GM12878 (cell line): ENCODE results near the gene ERC1. TPM values are rescaled to one million over a fixed set of nuclear protein-coding genes. Genes with fewer than 3 reads are reported as not detected.

Experiments
- ATAC-seq: fragments of 200-7000 bp; cut with Tn5 transposase; 3 replicates; pipeline ENCODE4 v1.9.1; 2020; ENCODE audit warnings: mild to moderate bottlenecking, moderate library complexity
- BruUV-seq: library from RNA; stranded (reverse); fragments of 400-500 nt; replicated peaks from 2 replicates; lab custom pipeline; 2021; lab: Mats Ljungman, UMichigan
- CTCF ChIA-PET: fragments of 300-600 bp; sonication (Branson Sonifier 250); formaldehyde crosslinking; extraction: SDS; loops from one replicate; lab custom pipeline; 2021; ENCODE audit warnings: inconsistent platforms; lab: Yijun Ruan, JAX
- POLR2A ChIA-PET: fragments of 350-600 bp; formaldehyde crosslinking; extraction: SDS; loops from one replicate; lab custom pipeline; 2021; ENCODE audit warnings: inconsistent platforms; lab: Charles Lee
- RAD21 ChIA-PET: fragments of 300-600 bp; sonication (Branson Sonifier 250); formaldehyde crosslinking; loops from one replicate; lab custom pipeline; 2023; ENCODE audit warnings: antibody characterized with exemption; ENCODE audit not compliant: unreplicated experiment; lab: Charles Lee
- SMC1A ChIA-PET: fragments of 300-600 bp; sonication (Branson Sonifier 250); formaldehyde crosslinking; loops from one replicate; lab custom pipeline; 2023; ENCODE audit not compliant: unreplicated experiment, uncharacterized antibody; lab: Charles Lee
- DNase-seq: peaks from one replicate; pipeline ENCODE4 v3.0.0-alpha.2; 2011; ENCODE audit warnings: low read depth, low spot score
- FAIRE-seq: peaks from 3 replicates; lab custom pipeline; 2011; peaks lifted over from hg19 to GRCh38; lab: Jason Lieb, UNC
- H2AFZ ChIP-seq: 2 replicates; pipeline ENCODE4 v1.6.0; 2011; ENCODE audit warnings: low read depth, low read length, control low read depth; ENCODE audit not compliant: control insufficient read depth
- H3K27ac ChIP-seq: 2 replicates; pipeline ENCODE4 v1.5.1; 2011; ENCODE audit warnings: control low read depth; ENCODE audit not compliant: control insufficient read depth, insufficient read depth
- H3K27me3 ChIP-seq, 2 experiments: replicated peaks in 1 of 2; 2 replicates each; pipeline versions ENCODE4 v1.6.0 to v1.6.1; 2011; ENCODE audit warnings: low read length in 1 of 2; ENCODE audit not compliant: control insufficient read depth in 2 of 2, insufficient read depth in 2 of 2
- H3K36me3 ChIP-seq, 2 experiments: 2 replicates each; pipeline ENCODE4 v1.5.1; 2011; ENCODE audit warnings: low read length in 1 of 2; ENCODE audit not compliant: control insufficient read depth in 2 of 2, insufficient read depth in 2 of 2
- H3K4me1 ChIP-seq: 2 replicates; pipeline ENCODE4 v1.6.1; 2011; ENCODE audit warnings: mild to moderate bottlenecking, low read length, moderate library complexity, mixed read lengths; ENCODE audit not compliant: control insufficient read depth, insufficient read depth
- H3K4me2 ChIP-seq: 2 replicates; pipeline ENCODE4 v1.6.0; 2011; ENCODE audit warnings: control low read depth; ENCODE audit not compliant: control insufficient read depth, insufficient read depth
- H3K4me3 ChIP-seq: fragments of 200-600 bp; sonication (generic); 2 replicates; pipeline ENCODE4 v1.5.1; 2016
- H3K79me2 ChIP-seq: 2 replicates; pipeline ENCODE4 v1.6.0; 2011; ENCODE audit warnings: low read length; ENCODE audit not compliant: control insufficient read depth, insufficient read depth
- H3K9ac ChIP-seq: 2 replicates; pipeline ENCODE4 v1.8.0; 2011; ENCODE audit warnings: low read length, control low read depth, mixed read lengths; ENCODE audit not compliant: control insufficient read depth, insufficient read depth
- H3K9me3 ChIP-seq: replicated peaks from 3 replicates; pipeline ENCODE4 v1.5.1; 2011; ENCODE audit warnings: mild to moderate bottlenecking, low read length; ENCODE audit not compliant: control insufficient read depth, insufficient read depth
- H4K20me1 ChIP-seq: 2 replicates; pipeline ENCODE4 v1.6.0; 2011; ENCODE audit not compliant: control insufficient read depth, insufficient read depth
- ATF7 ChIP-seq: fragments of 450-650 bp; IDR thresholded peaks from 2 replicates; pipeline ENCODE4 v1.6.1; 2016; ENCODE audit warnings: low read depth, mild to moderate bottlenecking
- FOXK2 ChIP-seq: fragments of 450-650 bp; IDR thresholded peaks from 2 replicates; pipeline ENCODE4 v1.6.1; 2017; ENCODE audit warnings: mild to moderate bottlenecking, moderate library complexity
- IRF5 ChIP-seq: fragments of 450-650 bp; IDR thresholded peaks from 2 replicates; pipeline ENCODE4 v1.6.1; 2017; ENCODE audit warnings: borderline replicate concordance
- MXI1 ChIP-seq: fragments of 150-350 bp; IDR thresholded peaks from 2 replicates; pipeline ENCODE4 v1.6.1; 2011; ENCODE audit warnings: low read depth, mild to moderate bottlenecking, inconsistent platforms, low read length, improper control_type of control experiment
- NR2C2 ChIP-seq: IDR thresholded peaks from 2 replicates; pipeline ENCODE4 v1.6.1; 2011; ENCODE audit warnings: borderline replicate concordance, low read depth; ENCODE audit not compliant: control insufficient read depth, insufficient read length
- NR2F1 ChIP-seq: fragments of 450-650 bp; conservative IDR thresholded peaks from 2 replicates; pipeline ENCODE4 v1.6.1; 2017; ENCODE audit warnings: mild to moderate bottlenecking
- POLR2AphosphoS5 ChIP-seq: IDR thresholded peaks from 2 replicates; pipeline ENCODE4 v1.6.1; 2011; ENCODE audit warnings: mild to moderate bottlenecking, low read length, inconsistent platforms
- SRF ChIP-seq, 2 experiments: IDR thresholded peaks; 2 replicates each; pipeline ENCODE4 v1.6.1; 2011; ENCODE audit warnings: low read depth in 2 of 2, low read length in 2 of 2, mild to moderate bottlenecking in 1 of 2, moderate library complexity in 1 of 2
- SUZ12 ChIP-seq: fragments of 200-600 bp; sonication (generic); IDR thresholded peaks from one replicate; pipeline ENCODE4 v1.6.1; 2018; ENCODE audit warnings: antibody characterized with exemption, mild to moderate bottlenecking; ENCODE audit not compliant: unreplicated experiment
- TCF3 ChIP-seq: IDR thresholded peaks from 2 replicates; pipeline ENCODE4 v1.6.1; 2012; ENCODE audit warnings: low read depth, mild to moderate bottlenecking, low read length, borderline replicate concordance; ENCODE audit not compliant: insufficient read depth
- YY1 ChIP-seq: IDR thresholded peaks from 2 replicates; pipeline ENCODE4 v1.6.1; 2011; ENCODE audit warnings: low read depth, mild to moderate bottlenecking, low read length
- WGBS: methylation state at CpG from one replicate; pipeline ENCODE4 v1.1.6; 2016; ENCODE audit warnings: low lambda C conversion rate; ENCODE audit not compliant: insufficient replicate concordance, insufficient coverage; ENCODE audit errors: missing lambda C conversion rate; 5-methylcytosine and 5-hydroxymethylcytosine counted together
- in situ Hi-C: fragments of 300-500 bp; cut with MboI; formaldehyde crosslinking; loops from 9 replicates; pipeline ENCODE4 v1.14.3; 2018; ENCODE audit warnings: mixed read lengths
- intact Hi-C: fragments of 100-400 bp; cut with micrococcal nuclease; formaldehyde crosslinking; loops from one replicate; pipeline ENCODE4 v1.14.2; 2022; ENCODE audit not compliant: unreplicated experiment
- polyA plus RNA-seq, 11 experiments: library from polyadenylated mRNA; depleted of rRNA in 4 of 11; unstranded in 6 of 11; stranded (reverse) in 5 of 11; fragments of >200 nt; fragmentation: Nextera tagmentation in 4 of 11; fragmentation: Illumina TruSeq in 1 of 11; extraction: Ambion mirVana in 4 of 11; extraction: Trizol in 1 of 11; gene quantifications; 1 replicate in 1 of 11; 2 replicates in 10 of 11; pipeline versions ENCODE4 v1.2.1 to v1.2.3, GENCODE V29; 2011 to 2016; ENCODE audit warnings: inconsistent platforms in 2 of 11, missing spikeins in 2 of 11, low read depth in 1 of 11
- total RNA-seq, 4 experiments: library from RNA; depleted of rRNA in 3 of 4; stranded (reverse); fragments of >200 nt in 3 of 4; fragmentation: Illumina TruSeq in 1 of 4; extraction: Trizol in 1 of 4; gene quantifications; 2 replicates each; pipeline versions ENCODE4 v1.2.1 to v1.2.3, GENCODE V29; 2013 to 2021
- TF ChIP-seq, protein P1 (sequence below): fragments of 150-350 bp; IDR thresholded peaks from 2 replicates; pipeline ENCODE4 v1.6.1; 2014; ENCODE audit warnings: mild to moderate bottlenecking, low read depth, low read length
- TF ChIP-seq, protein P2 (sequence below): fragments of 450-650 bp; IDR thresholded peaks from 2 replicates; pipeline ENCODE4 v1.6.1; 2016; ENCODE audit warnings: mild to moderate bottlenecking
- TF ChIP-seq, protein P3 (sequence below): IDR thresholded peaks from 2 replicates; pipeline ENCODE4 v1.6.1; 2012; ENCODE audit warnings: low read length, inconsistent platforms
- TF ChIP-seq, protein P4 (sequence below): fragments of 450-650 bp; IDR thresholded peaks from 2 replicates; pipeline ENCODE4 v1.6.1; 2018; ENCODE audit warnings: borderline replicate concordance, mild to moderate bottlenecking; ENCODE audit not compliant: partially characterized antibody

ERC1 gene
- total and polyA plus RNA-seq, 10 of the 15 experiments (the other 5 are each of a cell fraction or from before 2014, with no cell fraction given): 0.75 to 8.0 (median 5.0) TPM

DNA sequence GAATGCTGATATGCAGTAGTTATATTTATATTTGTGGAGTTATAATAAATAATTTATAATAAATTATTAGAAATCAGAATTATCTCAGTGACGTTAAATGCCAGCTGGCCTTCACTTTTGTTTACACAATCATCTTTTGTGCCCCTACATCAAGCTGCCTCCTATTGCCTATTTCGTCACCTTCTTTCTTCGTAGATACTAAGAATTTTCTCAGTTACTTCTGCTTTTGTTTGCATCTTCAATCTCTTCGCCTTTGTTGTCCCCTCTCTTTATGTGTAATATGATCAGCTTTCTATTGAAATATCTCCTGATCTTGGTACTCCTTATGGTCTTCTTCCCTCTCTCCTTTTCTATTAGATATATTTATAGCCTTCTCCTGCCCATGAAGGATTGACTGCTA, 197.0 kb downstream of the ERC1 start:
- Histone ChIP-seq H3K9ac (no peak overlapping the region), H3K4me1 (peaks cover 9% of the 10 kb centered on the region), H3K27ac (no peak overlapping the region), H3K9me3 (no peaks in the 10 kb centered on the region), H4K20me1 (no peaks in the 10 kb centered on the region), H3K4me2 (no peak overlapping the region), H3K4me3 (no peak overlapping the region), H3K27me3 (no peaks in the 10 kb centered on the region), H3K36me3 (no peaks in the 10 kb centered on the region), H3K79me2 (no peaks in the 10 kb centered on the region), H2AFZ (no peak overlapping the region)
- intact Hi-C loops (no loop called here), in situ Hi-C loops (no loop called here)
- no peak for FAIRE-seq
- CTCF ChIA-PET: interaction anchor here (1.5 to 1.8 kb wide), 2 partner anchors 10 to 25 kb away, joined by 4 to 7 read pairs; no protein-coding TSS in a partner anchor
- POLR2A ChIA-PET: no interaction called here
- no peak for DNase-seq
- no TSS peak for BruUV-seq
- RAD21 ChIA-PET: interaction anchor here (0.6 to 1.0 kb wide), 2 partner anchors 69 to 508 kb away, joined by 3 to 4 read pairs; no protein-coding TSS in a partner anchor
- SMC1A ChIA-PET: interaction anchor here (0.9 to 2.8 kb wide), 5 partner anchors 10 to 89 kb away, joined by 3 to 13 read pairs (median 9); no protein-coding TSS in a partner anchor
- WGBS: 90% methylated on average over 4 of the region's 4 CpGs
- no peak for TF ChIP-seq MXI1
- TF ChIP-seq NR2F1: no peak
- TF ChIP-seq SRF (IDR thresholded peaks at IDR 0.05; ENCODE audit: low read depth in 2 of 2, low read length in 2 of 2): no peak
- no peak for TF ChIP-seq POLR2AphosphoS5
- TF ChIP-seq ATF7: no peak
- TF ChIP-seq NR2C2: no peak
- TF ChIP-seq, protein P1, sequence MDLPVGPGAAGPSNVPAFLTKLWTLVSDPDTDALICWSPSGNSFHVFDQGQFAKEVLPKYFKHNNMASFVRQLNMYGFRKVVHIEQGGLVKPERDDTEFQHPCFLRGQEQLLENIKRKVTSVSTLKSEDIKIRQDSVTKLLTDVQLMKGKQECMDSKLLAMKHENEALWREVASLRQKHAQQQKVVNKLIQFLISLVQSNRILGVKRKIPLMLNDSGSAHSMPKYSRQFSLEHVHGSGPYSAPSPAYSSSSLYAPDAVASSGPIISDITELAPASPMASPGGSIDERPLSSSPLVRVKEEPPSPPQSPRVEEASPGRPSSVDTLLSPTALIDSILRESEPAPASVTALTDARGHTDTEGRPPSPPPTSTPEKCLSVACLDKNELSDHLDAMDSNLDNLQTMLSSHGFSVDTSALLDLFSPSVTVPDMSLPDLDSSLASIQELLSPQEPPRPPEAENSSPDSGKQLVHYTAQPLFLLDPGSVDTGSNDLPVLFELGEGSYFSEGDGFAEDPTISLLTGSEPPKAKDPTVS: no peak
- no peak for TF ChIP-seq FOXK2
- no peak for TF ChIP-seq TCF3
- TF ChIP-seq, protein P2, sequence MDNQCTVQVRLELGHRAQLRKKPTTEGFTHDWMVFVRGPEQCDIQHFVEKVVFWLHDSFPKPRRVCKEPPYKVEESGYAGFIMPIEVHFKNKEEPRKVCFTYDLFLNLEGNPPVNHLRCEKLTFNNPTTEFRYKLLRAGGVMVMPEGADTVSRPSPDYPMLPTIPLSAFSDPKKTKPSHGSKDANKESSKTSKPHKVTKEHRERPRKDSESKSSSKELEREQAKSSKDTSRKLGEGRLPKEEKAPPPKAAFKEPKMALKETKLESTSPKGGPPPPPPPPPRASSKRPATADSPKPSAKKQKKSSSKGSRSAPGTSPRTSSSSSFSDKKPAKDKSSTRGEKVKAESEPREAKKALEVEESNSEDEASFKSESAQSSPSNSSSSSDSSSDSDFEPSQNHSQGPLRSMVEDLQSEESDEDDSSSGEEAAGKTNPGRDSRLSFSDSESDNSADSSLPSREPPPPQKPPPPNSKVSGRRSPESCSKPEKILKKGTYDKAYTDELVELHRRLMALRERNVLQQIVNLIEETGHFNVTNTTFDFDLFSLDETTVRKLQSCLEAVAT: no peak
- TF ChIP-seq YY1: no peak
- TF ChIP-seq, protein P3, sequence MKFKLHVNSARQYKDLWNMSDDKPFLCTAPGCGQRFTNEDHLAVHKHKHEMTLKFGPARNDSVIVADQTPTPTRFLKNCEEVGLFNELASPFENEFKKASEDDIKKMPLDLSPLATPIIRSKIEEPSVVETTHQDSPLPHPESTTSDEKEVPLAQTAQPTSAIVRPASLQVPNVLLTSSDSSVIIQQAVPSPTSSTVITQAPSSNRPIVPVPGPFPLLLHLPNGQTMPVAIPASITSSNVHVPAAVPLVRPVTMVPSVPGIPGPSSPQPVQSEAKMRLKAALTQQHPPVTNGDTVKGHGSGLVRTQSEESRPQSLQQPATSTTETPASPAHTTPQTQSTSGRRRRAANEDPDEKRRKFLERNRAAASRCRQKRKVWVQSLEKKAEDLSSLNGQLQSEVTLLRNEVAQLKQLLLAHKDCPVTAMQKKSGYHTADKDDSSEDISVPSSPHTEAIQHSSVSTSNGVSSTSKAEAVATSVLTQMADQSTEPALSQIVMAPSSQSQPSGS: no peak
- TF ChIP-seq SUZ12: no peak
- TF ChIP-seq, protein P4, sequence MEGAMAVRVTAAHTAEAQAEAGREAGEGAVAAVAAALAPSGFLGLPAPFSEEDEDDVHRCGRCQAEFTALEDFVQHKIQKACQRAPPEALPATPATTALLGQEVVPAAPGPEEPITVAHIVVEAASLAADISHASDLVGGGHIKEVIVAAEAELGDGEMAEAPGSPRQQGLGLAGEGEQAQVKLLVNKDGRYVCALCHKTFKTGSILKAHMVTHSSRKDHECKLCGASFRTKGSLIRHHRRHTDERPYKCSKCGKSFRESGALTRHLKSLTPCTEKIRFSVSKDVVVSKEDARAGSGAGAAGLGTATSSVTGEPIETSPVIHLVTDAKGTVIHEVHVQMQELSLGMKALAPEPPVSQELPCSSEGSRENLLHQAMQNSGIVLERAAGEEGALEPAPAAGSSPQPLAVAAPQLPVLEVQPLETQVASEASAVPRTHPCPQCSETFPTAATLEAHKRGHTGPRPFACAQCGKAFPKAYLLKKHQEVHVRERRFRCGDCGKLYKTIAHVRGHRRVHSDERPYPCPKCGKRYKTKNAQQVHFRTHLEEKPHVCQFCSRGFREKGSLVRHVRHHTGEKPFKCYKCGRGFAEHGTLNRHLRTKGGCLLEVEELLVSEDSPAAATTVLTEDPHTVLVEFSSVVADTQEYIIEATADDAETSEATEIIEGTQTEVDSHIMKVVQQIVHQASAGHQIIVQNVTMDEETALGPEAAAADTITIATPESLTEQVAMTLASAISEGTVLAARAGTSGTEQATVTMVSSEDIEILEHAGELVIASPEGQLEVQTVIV: no peak
- TF ChIP-seq IRF5: no peak
- no peak for ATAC-seq
